HTERT RPE-1 (cell line): ENCODE results near the gene SQSTM1.

Experiments used
- in situ Hi-C: fragments of 300-500 bp; cut with MboI; formaldehyde crosslinking; loops from 4 replicates; pipeline ENCODE4 v1.14.3; 2020; ENCODE audit warnings: low sequenced_read_pairs

The SQSTM1 gene

GRCh38 chr5:179887095-179887494 lies 66.4 kb downstream of the SQSTM1 start:
- in situ Hi-C loops, result no loop called here
